ENCODE results near the gene FMO3.

FMO3 gene

GRCh38 chr1:171166361-171166760, 75.7 kb downstream of the FMO3 start:
- Histone ChIP-seq H3K27ac (ENCODE audit: low read depth, low read length) (no peak overlapping the region), H3K9me2 (replicated peaks; ENCODE audit: insufficient read depth, low read length) (no peaks in the 10 kb centered on the region), H3K4me3 (ENCODE audit: insufficient read depth, low read length, poor library complexity, severe bottlenecking) (no peak overlapping the region), H3K4me2 (ENCODE audit: low read depth, low read length, poor library complexity, severe bottlenecking) (no peak overlapping the region), H3K27me3 (ENCODE audit: low read length) (no peaks in the 10 kb centered on the region), H3F3A (ENCODE audit: insufficient read depth) (no peaks in the 10 kb centered on the region), H3K9me3 (ENCODE audit: insufficient read depth, low read length) (peaks cover 6% of the 10 kb centered on the region; the same call in 1 of the 2 replicates), H2AFZ (ENCODE audit: low read depth, low read length, severe bottlenecking) (no peak overlapping the region), H3K9ac (ENCODE audit: low read length) (no peak overlapping the region), H3K79me2 (ENCODE audit: insufficient read depth, low read length) (no peaks in the 10 kb centered on the region), H3K36me3 (ENCODE audit: low read length) (no peaks in the 10 kb centered on the region), H4K20me1 (ENCODE audit: low read depth, low read length) (no peaks in the 10 kb centered on the region)
- TF ChIP-seq CTCF (IDR thresholded peaks at IDR 0.05; ENCODE audit: insufficient read depth, low read length, poor library complexity, severe bottlenecking) (no peak), EZH2phosphoT487 (conservative IDR thresholded peaks at IDR 0.05; ENCODE audit: low read length) (no peak)
